WTC11 (cell line): ENCODE measurements around the gene USF2. TPM values are rescaled to one million over a fixed set of nuclear protein-coding genes. Genes with fewer than 3 reads are reported as not detected.

Experiments used
- ATAC-seq: fragments of 200-7000 bp; cut with Tn5 transposase; 2 replicates; pipeline ENCODE4 v1.10.0; 2021; ENCODE audit warnings: mild to moderate bottlenecking, moderate library complexity
- CTCF ChIA-PET: fragments of 300-600 bp; sonication (Branson Sonifier 250); formaldehyde crosslinking; loops from one replicate; lab custom pipeline; 2021; ENCODE audit warnings: antibody characterized with exemption; lab: Charles Lee
- POLR2A ChIA-PET: fragments of 350-600 bp; sonication (Branson Sonifier 250); formaldehyde crosslinking; loops from one replicate; lab custom pipeline; 2021; ENCODE audit warnings: antibody characterized with exemption; lab: Charles Lee
- DNase-seq: peaks from one replicate; pipeline ENCODE4 v3.0.0; 2021; ENCODE audit warnings: low spot score
- H3K27ac Mint-ChIP-seq: 2 replicates; pipeline ENCODE4 v1.8.0; 2021; ENCODE audit warnings: mixed read lengths
- H3K27me3 Mint-ChIP-seq: 2 replicates; pipeline ENCODE4 v1.8.0; 2021; ENCODE audit warnings: low read depth, mild to moderate bottlenecking, moderate library complexity, mixed read lengths
- H3K36me3 Mint-ChIP-seq: 2 replicates; pipeline ENCODE4 v1.8.0; 2021; ENCODE audit warnings: mixed read lengths
- H3K4me1 Mint-ChIP-seq: 2 replicates; pipeline ENCODE4 v1.8.0; 2022; ENCODE audit warnings: mixed read lengths
- H3K4me3 Mint-ChIP-seq: 2 replicates; pipeline ENCODE4 v1.8.0; 2021; ENCODE audit warnings: mild to moderate bottlenecking, moderate library complexity, mixed read lengths
- H3K9me3 Mint-ChIP-seq: 2 replicates; pipeline ENCODE4 v1.8.0; 2021; ENCODE audit warnings: mixed read lengths
- CTCF ChIP-seq: fragments of 200-600 bp; IDR thresholded peaks from 2 replicates; pipeline ENCODE4 v1.8.0; 2022; ENCODE audit warnings: antibody characterized with exemption
- ETV6 ChIP-seq: sonication (generic); formaldehyde crosslinking; IDR thresholded peaks from 2 replicates; pipeline ENCODE4 v1.8.1; 2022; ENCODE audit warnings: mild to moderate bottlenecking, missing genetic modification reagents
- FOXP4 ChIP-seq: sonication (generic); formaldehyde crosslinking; IDR thresholded peaks from 2 replicates; pipeline ENCODE4 v1.8.0; 2022; ENCODE audit warnings: mild to moderate bottlenecking, missing genetic modification reagents
- GTF2I ChIP-seq: fragments of 250-450 bp; sonication (Bioruptor Pico); conservative IDR thresholded peaks from 2 replicates; pipeline ENCODE4 v1.4.0; 2021; ENCODE audit warnings: mild to moderate bottlenecking
- IRF2 ChIP-seq: sonication (generic); formaldehyde crosslinking; IDR thresholded peaks from 2 replicates; pipeline ENCODE4 v1.8.0; 2022; ENCODE audit warnings: low read depth, missing genetic modification reagents, borderline replicate concordance
- KAT7 ChIP-seq: sonication (generic); formaldehyde crosslinking; IDR thresholded peaks from 2 replicates; pipeline ENCODE4 v1.8.1; 2023; ENCODE audit warnings: missing genetic modification reagents, mild to moderate bottlenecking, borderline replicate concordance
- NFE2L1 ChIP-seq: sonication (generic); formaldehyde crosslinking; IDR thresholded peaks from 2 replicates; pipeline ENCODE4 v1.8.1; 2023; ENCODE audit warnings: missing genetic modification reagents
- ZNF121 ChIP-seq: sonication (generic); formaldehyde crosslinking; IDR thresholded peaks from 2 replicates; pipeline ENCODE4 v1.8.0; 2023; ENCODE audit warnings: missing genetic modification reagents
- ZNF138 ChIP-seq: sonication (generic); formaldehyde crosslinking; conservative IDR thresholded peaks from 2 replicates; pipeline ENCODE4 v1.8.1; 2022; ENCODE audit warnings: mild to moderate bottlenecking, moderate library complexity, missing genetic modification reagents
- ZNF232 ChIP-seq: sonication (generic); formaldehyde crosslinking; IDR thresholded peaks from 2 replicates; pipeline ENCODE4 v1.8.0; 2022; ENCODE audit warnings: mild to moderate bottlenecking, missing genetic modification reagents
- ZNF281 ChIP-seq: sonication (generic); formaldehyde crosslinking; IDR thresholded peaks from 2 replicates; pipeline ENCODE4 v1.8.0; 2023; ENCODE audit warnings: mild to moderate bottlenecking, missing genetic modification reagents
- total RNA-seq: library from RNA; stranded (reverse); gene quantifications from 3 replicates; pipeline ENCODE4 v1.2.3, GENCODE V29; 2021
- TF ChIP-seq, protein P1 (sequence below): sonication (generic); formaldehyde crosslinking; IDR thresholded peaks from 2 replicates; pipeline ENCODE4 v1.8.1; 2023; ENCODE audit warnings: mild to moderate bottlenecking, missing genetic modification reagents
- TF ChIP-seq, protein P2 (sequence below): sonication (generic); formaldehyde crosslinking; IDR thresholded peaks from 2 replicates; pipeline ENCODE4 v1.8.1; 2023; ENCODE audit warnings: mild to moderate bottlenecking, missing genetic modification reagents, borderline replicate concordance

The USF2 gene
- total RNA-seq, 1 experiment from 2014 or later = 109 TPM

- ATAC-seq = peak; percentile 87
- TF ChIP-seq CTCF = peak; percentile 37; the same call in 1 of the 2 replicates
- TF ChIP-seq IRF2 = no peak
- TF ChIP-seq, protein P1, sequence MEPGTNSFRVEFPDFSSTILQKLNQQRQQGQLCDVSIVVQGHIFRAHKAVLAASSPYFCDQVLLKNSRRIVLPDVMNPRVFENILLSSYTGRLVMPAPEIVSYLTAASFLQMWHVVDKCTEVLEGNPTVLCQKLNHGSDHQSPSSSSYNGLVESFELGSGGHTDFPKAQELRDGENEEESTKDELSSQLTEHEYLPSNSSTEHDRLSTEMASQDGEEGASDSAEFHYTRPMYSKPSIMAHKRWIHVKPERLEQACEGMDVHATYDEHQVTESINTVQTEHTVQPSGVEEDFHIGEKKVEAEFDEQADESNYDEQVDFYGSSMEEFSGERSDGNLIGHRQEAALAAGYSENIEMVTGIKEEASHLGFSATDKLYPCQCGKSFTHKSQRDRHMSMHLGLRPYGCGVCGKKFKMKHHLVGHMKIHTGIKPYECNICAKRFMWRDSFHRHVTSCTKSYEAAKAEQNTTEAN (CRISPR knock-in tag) = no peak
- peak; percentile 91 for TF ChIP-seq GTF2I
- TF ChIP-seq KAT7 (CRISPR knock-in tag) = no peak
- no peak for TF ChIP-seq FOXP4 (CRISPR knock-in tag)
- no peak for TF ChIP-seq ZNF281 (CRISPR knock-in tag)
- TF ChIP-seq ETV6 (CRISPR knock-in tag) = no peak
- TF ChIP-seq ZNF121 (CRISPR knock-in tag) = peak; percentile 98
- no peak for TF ChIP-seq NFE2L1
- no peaks in the 10 kb centered on the region for H3K4me1 Mint-ChIP-seq
- no peaks in the 10 kb centered on the region; the same call in 1 of the 2 replicates for H3K9me3 Mint-ChIP-seq
- no peak overlapping the region for H3K4me3 Mint-ChIP-seq
- no peaks in the 10 kb centered on the region; the same call in 1 of the 2 replicates for H3K27me3 Mint-ChIP-seq
- no peak overlapping the region for H3K27ac Mint-ChIP-seq
- CTCF ChIA-PET = interaction anchor here (0.9 to 2.1 kb wide), 11 partner anchors 9 to 263 kb away, joined by 3 to 12 read pairs (median 4); partner anchors contain the start of gene CD22
- POLR2A ChIA-PET = no interaction called here
- peak; percentile 52 for DNase-seq
- H3K36me3 Mint-ChIP-seq = no peaks in the 10 kb centered on the region
Observed at GRCh38 chr19:35306473-35307246, 37.9 kb downstream of the USF2 start.

GRCh38 chr19:35307931-35308330 is 39.2 kb downstream of the USF2 start:
- Mint-ChIP-seq H3K27ac (peak overlapping the region; percentile 6; the same call in 1 of the 2 replicates), H3K4me1 (no peaks in the 10 kb centered on the region), H3K36me3 (no peaks in the 10 kb centered on the region), H3K27me3 (no peaks in the 10 kb centered on the region), H3K4me3 (no peak overlapping the region), H3K9me3 (no peaks in the 10 kb centered on the region)
- ATAC-seq = no peak
- ChIA-PET POLR2A (no interaction called here), CTCF (no interaction called here)
- DNase-seq = no peak
- no peak for TF ChIP-seq GTF2I
- TF ChIP-seq, protein P2, sequence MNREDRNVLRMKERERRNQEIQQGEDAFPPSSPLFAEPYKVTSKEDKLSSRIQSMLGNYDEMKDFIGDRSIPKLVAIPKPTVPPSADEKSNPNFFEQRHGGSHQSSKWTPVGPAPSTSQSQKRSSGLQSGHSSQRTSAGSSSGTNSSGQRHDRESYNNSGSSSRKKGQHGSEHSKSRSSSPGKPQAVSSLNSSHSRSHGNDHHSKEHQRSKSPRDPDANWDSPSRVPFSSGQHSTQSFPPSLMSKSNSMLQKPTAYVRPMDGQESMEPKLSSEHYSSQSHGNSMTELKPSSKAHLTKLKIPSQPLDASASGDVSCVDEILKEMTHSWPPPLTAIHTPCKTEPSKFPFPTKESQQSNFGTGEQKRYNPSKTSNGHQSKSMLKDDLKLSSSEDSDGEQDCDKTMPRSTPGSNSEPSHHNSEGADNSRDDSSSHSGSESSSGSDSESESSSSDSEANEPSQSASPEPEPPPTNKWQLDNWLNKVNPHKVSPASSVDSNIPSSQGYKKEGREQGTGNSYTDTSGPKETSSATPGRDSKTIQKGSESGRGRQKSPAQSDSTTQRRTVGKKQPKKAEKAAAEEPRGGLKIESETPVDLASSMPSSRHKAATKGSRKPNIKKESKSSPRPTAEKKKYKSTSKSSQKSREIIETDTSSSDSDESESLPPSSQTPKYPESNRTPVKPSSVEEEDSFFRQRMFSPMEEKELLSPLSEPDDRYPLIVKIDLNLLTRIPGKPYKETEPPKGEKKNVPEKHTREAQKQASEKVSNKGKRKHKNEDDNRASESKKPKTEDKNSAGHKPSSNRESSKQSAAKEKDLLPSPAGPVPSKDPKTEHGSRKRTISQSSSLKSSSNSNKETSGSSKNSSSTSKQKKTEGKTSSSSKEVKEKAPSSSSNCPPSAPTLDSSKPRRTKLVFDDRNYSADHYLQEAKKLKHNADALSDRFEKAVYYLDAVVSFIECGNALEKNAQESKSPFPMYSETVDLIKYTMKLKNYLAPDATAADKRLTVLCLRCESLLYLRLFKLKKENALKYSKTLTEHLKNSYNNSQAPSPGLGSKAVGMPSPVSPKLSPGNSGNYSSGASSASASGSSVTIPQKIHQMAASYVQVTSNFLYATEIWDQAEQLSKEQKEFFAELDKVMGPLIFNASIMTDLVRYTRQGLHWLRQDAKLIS (CRISPR knock-in tag) = no peak
- TF ChIP-seq ZNF138 = no peak
- no peak for TF ChIP-seq ZNF232 (CRISPR knock-in tag)
